Adrenal gland (tissue), 12 donors: Measurements from ENCODE around the gene BNC2. TPM values are rescaled to one million over a fixed set of nuclear protein-coding genes. Genes with fewer than 3 reads are reported as not detected.

ENCODE experiments used
- DNase-seq, 7 donors: peaks; one replicate each; pipeline ENCODE4 v3.0.0-alpha.2; 2019 to 2020
- H3K27ac ChIP-seq, 5 donors: fragments of 200-600 bp; sonication (generic) in 4 of 5; 1 replicate in 3 of 5; 2 replicates in 2 of 5; pipeline versions ENCODE4 v1.5.1 to v1.8.0; 2016 to 2020; ENCODE audit warnings: mild to moderate bottlenecking in 1 of 5
- H3K27me3 ChIP-seq: fragments of 200-600 bp; 2 replicates; pipeline ENCODE4 v1.8.0; 2021
- H3K36me3 ChIP-seq, 2 donors: fragments of 200-600 bp; replicated peaks in 1 of 2; 1 replicate in 1 of 2; 2 replicates in 1 of 2; pipeline versions ENCODE4 v1.5.1 to v1.8.0; 2018 to 2022
- H3K4me1 ChIP-seq, 2 donors: fragments of 200-600 bp; replicated peaks in 1 of 2; 1 replicate in 1 of 2; 2 replicates in 1 of 2; pipeline versions ENCODE4 v1.5.1 to v1.8.0; 2018 to 2021
- H3K4me3 ChIP-seq, 4 donors: fragments of 200-600 bp; sonication (generic) in 3 of 4; one replicate each; pipeline ENCODE4 v1.5.1; 2016 to 2018
- H3K9me3 ChIP-seq, 3 donors: fragments of 200-600 bp; sonication (generic) in 1 of 3; replicated peaks in 1 of 3; 1 replicate in 2 of 3; 2 replicates in 1 of 3; pipeline versions ENCODE4 v1.5.1 to v1.8.0; 2016 to 2021
- POLR2A ChIP-seq, 2 donors: fragments of 450-650 bp; IDR thresholded peaks; one replicate each; pipeline ENCODE4 v1.6.1; 2017; ENCODE audit warnings: antibody characterized with exemption in 2 of 2, mild to moderate bottlenecking in 2 of 2, moderate library complexity in 1 of 2
- WGBS, 4 donors: extraction: QIAGEN DNeasy Blood & Tissue Kit in 2 of 4; methylation state at CpG; one replicate each; pipeline versions ENCODE4 v1.1.5 to v1.1.7; 2013 to 2017; 5-methylcytosine and 5-hydroxymethylcytosine counted together
- intact Hi-C, 2 donors: fragments of 100-400 bp; cut with DNase I; formaldehyde crosslinking; loops; one replicate each; pipeline versions ENCODE4 v1.14.1 to v1.15.0; 2022 to 2023
- polyA plus RNA-seq, 3 donors: library from polyadenylated mRNA; stranded (reverse); fragments of 200-250 nt in 2 of 3; fragments of 350-450 nt in 1 of 3; fragmentation: Illumina TruSeq in 1 of 3; extraction: RNeasy Lipid Tissue Mini Kit (QIAGEN cat#74804) in 1 of 3; gene quantifications; one replicate each; pipeline ENCODE4 v1.2.3, GENCODE V29; 2013 to 2014
- total RNA-seq, 9 donors: library from RNA; depleted of rRNA in 4 of 9; stranded (reverse); fragments of >200 nt in 4 of 9; fragments of 120-200 nt in 1 of 9; fragmentation: NEBNext Ultra II Directional in 1 of 9; extraction: Animal tissue kit (Norgen Biotek cat#: 25700) in 1 of 9; gene quantifications; one replicate each; pipeline versions ENCODE4 v1.1.0 to v1.2.4, GENCODE V29; 2013 to 2023
- TF ChIP-seq, protein P1 (sequence below), 6 experiments: fragments of 450-650 bp in 4 of 6; fragments of 200-600 bp in 2 of 6; sonication (generic) in 1 of 6; IDR thresholded peaks; 1 replicate in 5 of 6; 2 replicates in 1 of 6; pipeline versions ENCODE4 v1.5.1 to v1.8.0; 2016 to 2021; ENCODE audit warnings: antibody characterized with exemption in 6 of 6, mild to moderate bottlenecking in 2 of 6, moderate library complexity in 1 of 6
- donor health status: healthy with polysubstance abuse.
- donor health status: Bipolar disorder and iron deficiency.
- donor health status: DM: yes; HTN: yes; CAD: no.
- donor health status: DM: no; HTN: no; CAD: no.
- donor health status: DM: no; HTN: no; CAD: no.
- donor health status: DM: yes; HTN: yes; CAD: no.

Gene BNC2
- total and polyA plus RNA-seq, 12 donors, result 1.1 to 11.1 (median 5.0) TPM

DNA sequence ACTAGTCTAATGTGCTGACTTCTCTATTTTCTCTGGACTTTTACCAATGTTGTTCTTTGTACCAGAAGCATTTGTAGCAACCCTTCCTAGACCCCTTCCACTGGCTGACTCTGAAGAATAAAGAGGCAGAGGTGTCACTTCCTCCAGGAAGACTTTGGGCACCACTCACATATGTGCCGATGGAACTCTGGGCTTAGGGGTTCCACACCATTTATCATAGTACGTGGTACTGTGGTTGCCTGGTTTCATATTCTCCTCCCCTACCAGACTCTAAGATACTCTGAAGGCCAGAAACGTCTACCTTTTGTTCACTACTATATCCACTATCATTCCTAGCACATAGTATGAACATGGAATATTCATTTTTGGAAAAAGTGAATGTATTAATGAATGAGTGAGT, 88.0 kb downstream of the BNC2 start:
- H3K4me1 ChIP-seq, result no peaks in the 10 kb centered on the region
- no peak for TF ChIP-seq POLR2A (IDR thresholded peaks at IDR 0.05)
- TF ChIP-seq, protein P1, sequence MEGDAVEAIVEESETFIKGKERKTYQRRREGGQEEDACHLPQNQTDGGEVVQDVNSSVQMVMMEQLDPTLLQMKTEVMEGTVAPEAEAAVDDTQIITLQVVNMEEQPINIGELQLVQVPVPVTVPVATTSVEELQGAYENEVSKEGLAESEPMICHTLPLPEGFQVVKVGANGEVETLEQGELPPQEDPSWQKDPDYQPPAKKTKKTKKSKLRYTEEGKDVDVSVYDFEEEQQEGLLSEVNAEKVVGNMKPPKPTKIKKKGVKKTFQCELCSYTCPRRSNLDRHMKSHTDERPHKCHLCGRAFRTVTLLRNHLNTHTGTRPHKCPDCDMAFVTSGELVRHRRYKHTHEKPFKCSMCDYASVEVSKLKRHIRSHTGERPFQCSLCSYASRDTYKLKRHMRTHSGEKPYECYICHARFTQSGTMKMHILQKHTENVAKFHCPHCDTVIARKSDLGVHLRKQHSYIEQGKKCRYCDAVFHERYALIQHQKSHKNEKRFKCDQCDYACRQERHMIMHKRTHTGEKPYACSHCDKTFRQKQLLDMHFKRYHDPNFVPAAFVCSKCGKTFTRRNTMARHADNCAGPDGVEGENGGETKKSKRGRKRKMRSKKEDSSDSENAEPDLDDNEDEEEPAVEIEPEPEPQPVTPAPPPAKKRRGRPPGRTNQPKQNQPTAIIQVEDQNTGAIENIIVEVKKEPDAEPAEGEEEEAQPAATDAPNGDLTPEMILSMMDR (IDR thresholded peaks at IDR 0.05), result no peak
- H3K27me3 ChIP-seq, result no peaks in the 10 kb centered on the region
- H3K4me3 ChIP-seq, result no peak overlapping the region
- no peaks in the 10 kb centered on the region for H3K36me3 ChIP-seq
- 45 to 59% (median 49%) methylated on average over 3 of the region's 3 CpGs for WGBS, 4 donors
- intact Hi-C loops, result no loop called here
- no peak overlapping the region for H3K27ac ChIP-seq
- DNase-seq, result no peak
- H3K9me3 ChIP-seq, result no peaks in the 10 kb centered on the region

GRCh38 chr9:16775330-16775729, 95.1 kb downstream of the BNC2 start:
- 73 to 91% (median 86%) methylated on average over 2 of the region's 2 CpGs for WGBS, 4 donors
- TF ChIP-seq, protein P1 (IDR thresholded peaks at IDR 0.05), result no peak
- TF ChIP-seq POLR2A (IDR thresholded peaks at IDR 0.05), result no peak
- no peaks in the 10 kb centered on the region for H3K36me3 ChIP-seq
- H3K4me3 ChIP-seq, result no peak overlapping the region
- no peak for DNase-seq
- H3K27me3 ChIP-seq, result no peaks in the 10 kb centered on the region
- no peaks in the 10 kb centered on the region for H3K9me3 ChIP-seq
- intact Hi-C loops, result no loop called here
- no peaks in the 10 kb centered on the region for H3K4me1 ChIP-seq
- no peak overlapping the region for H3K27ac ChIP-seq

- H3K4me3 ChIP-seq, result no peak overlapping the region
- H3K27ac ChIP-seq, result no peak overlapping the region
- no peaks in the 10 kb centered on the region for H3K36me3 ChIP-seq
- TF ChIP-seq, protein P1 (IDR thresholded peaks at IDR 0.05), result no peak
- TF ChIP-seq POLR2A (IDR thresholded peaks at IDR 0.05), result no peak
- intact Hi-C loops, result no loop called here
- 85 to 89% (median 87%) methylated on average over 5 of the region's 5 CpGs for WGBS, 4 donors
- no peaks in the 10 kb centered on the region for H3K9me3 ChIP-seq
- no peak for DNase-seq
- H3K27me3 ChIP-seq, result no peaks in the 10 kb centered on the region
- no peaks in the 10 kb centered on the region for H3K4me1 ChIP-seq
Measured at GRCh38 chr9:16773617-16774016, 96.9 kb downstream of the BNC2 start.

DNA sequence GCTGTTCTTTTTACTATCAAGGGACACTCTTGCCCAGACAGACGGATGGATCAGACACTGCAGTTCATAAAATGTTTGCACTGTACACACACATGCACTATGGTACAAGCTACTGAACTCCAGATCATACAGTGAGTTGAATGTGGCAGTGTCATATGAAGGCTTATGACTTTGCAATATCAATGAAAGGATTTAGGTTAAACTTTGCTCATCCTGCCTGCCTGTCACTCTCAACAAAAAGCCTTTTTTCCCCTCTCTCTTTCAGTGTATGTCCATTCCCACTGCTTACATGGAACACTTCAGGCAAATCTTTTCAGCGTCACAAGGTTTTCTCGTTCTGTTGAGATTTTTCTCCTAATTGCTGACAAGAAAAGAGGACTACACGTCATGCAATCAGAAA, 97.4 kb downstream of the BNC2 start:
- DNase-seq, result no peak
- H3K4me1 ChIP-seq, result no peaks in the 10 kb centered on the region
- no peak overlapping the region for H3K27ac ChIP-seq
- H3K36me3 ChIP-seq, result no peaks in the 10 kb centered on the region
- TF ChIP-seq, protein P1 (IDR thresholded peaks at IDR 0.05), result no peak
- no peak for TF ChIP-seq POLR2A (IDR thresholded peaks at IDR 0.05)
- no peaks in the 10 kb centered on the region for H3K9me3 ChIP-seq
- intact Hi-C loops, result no loop called here
- H3K27me3 ChIP-seq, result no peaks in the 10 kb centered on the region
- 74 to 90% (median 79%) methylated on average over 4 of the region's 4 CpGs for WGBS, 4 donors
- H3K4me3 ChIP-seq, result no peak overlapping the region
